ENCODE data around the gene FCN3.

DNA sequence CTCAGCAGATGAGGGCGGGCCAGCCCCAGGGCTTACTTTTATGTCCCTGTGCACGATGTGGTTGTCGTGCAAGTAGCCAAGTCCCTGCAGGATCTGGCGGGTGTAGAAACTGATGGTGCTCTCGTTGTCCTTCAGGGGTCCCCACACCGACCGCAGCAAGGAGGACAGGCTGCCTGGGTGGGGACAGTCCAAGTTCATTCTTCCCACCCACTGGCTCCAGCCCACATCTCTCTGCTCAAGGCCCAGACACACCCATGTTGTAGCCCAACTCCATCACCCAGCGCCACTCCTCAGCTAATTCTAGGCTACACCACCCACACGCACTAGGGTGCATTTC is 14.8 kb downstream of the FCN3 start:
- TF ChIP-seq EZH2 (IDR thresholded peaks at IDR 0.05; ENCODE audit: borderline replicate concordance, insufficient read depth, low read depth, low read length, poor library complexity, severe bottlenecking): no peak
- TF ChIP-seq, protein P1, sequence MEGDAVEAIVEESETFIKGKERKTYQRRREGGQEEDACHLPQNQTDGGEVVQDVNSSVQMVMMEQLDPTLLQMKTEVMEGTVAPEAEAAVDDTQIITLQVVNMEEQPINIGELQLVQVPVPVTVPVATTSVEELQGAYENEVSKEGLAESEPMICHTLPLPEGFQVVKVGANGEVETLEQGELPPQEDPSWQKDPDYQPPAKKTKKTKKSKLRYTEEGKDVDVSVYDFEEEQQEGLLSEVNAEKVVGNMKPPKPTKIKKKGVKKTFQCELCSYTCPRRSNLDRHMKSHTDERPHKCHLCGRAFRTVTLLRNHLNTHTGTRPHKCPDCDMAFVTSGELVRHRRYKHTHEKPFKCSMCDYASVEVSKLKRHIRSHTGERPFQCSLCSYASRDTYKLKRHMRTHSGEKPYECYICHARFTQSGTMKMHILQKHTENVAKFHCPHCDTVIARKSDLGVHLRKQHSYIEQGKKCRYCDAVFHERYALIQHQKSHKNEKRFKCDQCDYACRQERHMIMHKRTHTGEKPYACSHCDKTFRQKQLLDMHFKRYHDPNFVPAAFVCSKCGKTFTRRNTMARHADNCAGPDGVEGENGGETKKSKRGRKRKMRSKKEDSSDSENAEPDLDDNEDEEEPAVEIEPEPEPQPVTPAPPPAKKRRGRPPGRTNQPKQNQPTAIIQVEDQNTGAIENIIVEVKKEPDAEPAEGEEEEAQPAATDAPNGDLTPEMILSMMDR (IDR thresholded peaks at IDR 0.05): no peak
